Adrenal gland (tissue), 12 donors: ENCODE data around the gene CHST8. TPM values are rescaled to one million over a fixed set of nuclear protein-coding genes. Genes with fewer than 3 reads are reported as not detected.

Experiments used
- DNase-seq, 7 donors: peaks; one replicate each; pipeline ENCODE4 v3.0.0-alpha.2; 2019 to 2020
- H3K27ac ChIP-seq, 5 donors: fragments of 200-600 bp; sonication (generic) in 4 of 5; 1 replicate in 3 of 5; 2 replicates in 2 of 5; pipeline versions ENCODE4 v1.5.1 to v1.8.0; 2016 to 2020; ENCODE audit warnings: mild to moderate bottlenecking in 1 of 5
- H3K27me3 ChIP-seq: fragments of 200-600 bp; 2 replicates; pipeline ENCODE4 v1.8.0; 2021
- H3K36me3 ChIP-seq, 2 donors: fragments of 200-600 bp; replicated peaks in 1 of 2; 1 replicate in 1 of 2; 2 replicates in 1 of 2; pipeline versions ENCODE4 v1.5.1 to v1.8.0; 2018 to 2022
- H3K4me1 ChIP-seq, 2 donors: fragments of 200-600 bp; replicated peaks in 1 of 2; 1 replicate in 1 of 2; 2 replicates in 1 of 2; pipeline versions ENCODE4 v1.5.1 to v1.8.0; 2018 to 2021
- H3K4me3 ChIP-seq, 4 donors: fragments of 200-600 bp; sonication (generic) in 3 of 4; one replicate each; pipeline ENCODE4 v1.5.1; 2016 to 2018
- H3K9me3 ChIP-seq, 3 donors: fragments of 200-600 bp; sonication (generic) in 1 of 3; replicated peaks in 1 of 3; 1 replicate in 2 of 3; 2 replicates in 1 of 3; pipeline versions ENCODE4 v1.5.1 to v1.8.0; 2016 to 2021
- POLR2A ChIP-seq, 2 donors: fragments of 450-650 bp; IDR thresholded peaks; one replicate each; pipeline ENCODE4 v1.6.1; 2017; ENCODE audit warnings: antibody characterized with exemption in 2 of 2, mild to moderate bottlenecking in 2 of 2, moderate library complexity in 1 of 2
- WGBS, 4 donors: extraction: QIAGEN DNeasy Blood & Tissue Kit in 2 of 4; methylation state at CpG; one replicate each; pipeline versions ENCODE4 v1.1.5 to v1.1.7; 2013 to 2017; 5-methylcytosine and 5-hydroxymethylcytosine counted together
- intact Hi-C, 2 donors: fragments of 100-400 bp; cut with DNase I; formaldehyde crosslinking; loops; one replicate each; pipeline versions ENCODE4 v1.14.1 to v1.15.0; 2022 to 2023
- polyA plus RNA-seq, 3 donors: library from polyadenylated mRNA; stranded (reverse); fragments of 200-250 nt in 2 of 3; fragments of 350-450 nt in 1 of 3; fragmentation: Illumina TruSeq in 1 of 3; extraction: RNeasy Lipid Tissue Mini Kit (QIAGEN cat#74804) in 1 of 3; gene quantifications; one replicate each; pipeline ENCODE4 v1.2.3, GENCODE V29; 2013 to 2014
- total RNA-seq, 9 donors: library from RNA; depleted of rRNA in 4 of 9; stranded (reverse); fragments of >200 nt in 4 of 9; fragments of 120-200 nt in 1 of 9; fragmentation: NEBNext Ultra II Directional in 1 of 9; extraction: Animal tissue kit (Norgen Biotek cat#: 25700) in 1 of 9; gene quantifications; one replicate each; pipeline versions ENCODE4 v1.1.0 to v1.2.4, GENCODE V29; 2013 to 2023
- TF ChIP-seq, protein P1 (sequence below), 6 experiments: fragments of 450-650 bp in 4 of 6; fragments of 200-600 bp in 2 of 6; sonication (generic) in 1 of 6; IDR thresholded peaks; 1 replicate in 5 of 6; 2 replicates in 1 of 6; pipeline versions ENCODE4 v1.5.1 to v1.8.0; 2016 to 2021; ENCODE audit warnings: antibody characterized with exemption in 6 of 6, mild to moderate bottlenecking in 2 of 6, moderate library complexity in 1 of 6
- donor health status: healthy with polysubstance abuse.
- donor health status: Bipolar disorder and iron deficiency.
- donor health status: DM: yes; HTN: yes; CAD: no.
- donor health status: DM: no; HTN: no; CAD: no.
- donor health status: DM: no; HTN: no; CAD: no.
- donor health status: DM: yes; HTN: yes; CAD: no.

CHST8 gene
- total and polyA plus RNA-seq, 12 donors, result 0.06 to 1.9 (median 0.61) TPM; not detected in 4

DNA sequence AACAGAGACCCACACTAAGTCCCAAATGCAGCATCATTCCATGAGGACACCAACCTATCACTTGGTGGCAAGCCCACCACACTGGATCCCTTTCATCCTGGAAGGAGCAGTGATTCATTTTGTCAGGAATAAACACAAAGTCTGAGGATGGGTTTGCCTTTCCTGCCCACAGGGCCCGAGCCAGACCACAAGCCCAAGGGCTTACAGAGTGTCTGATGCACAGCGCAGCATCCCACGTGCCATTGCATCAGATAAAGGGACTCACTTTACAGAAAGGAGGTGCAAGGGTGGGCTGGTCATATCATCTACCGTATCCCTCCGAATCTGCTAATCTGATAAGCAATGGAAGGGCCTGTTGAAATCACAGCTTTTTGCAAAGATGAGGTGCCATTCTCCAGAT, 162.7 kb downstream of the CHST8 start:
- WGBS, 4 donors, result 69 to 90% (median 79%) methylated on average over 5 of the region's 5 CpGs
- TF ChIP-seq, protein P1, sequence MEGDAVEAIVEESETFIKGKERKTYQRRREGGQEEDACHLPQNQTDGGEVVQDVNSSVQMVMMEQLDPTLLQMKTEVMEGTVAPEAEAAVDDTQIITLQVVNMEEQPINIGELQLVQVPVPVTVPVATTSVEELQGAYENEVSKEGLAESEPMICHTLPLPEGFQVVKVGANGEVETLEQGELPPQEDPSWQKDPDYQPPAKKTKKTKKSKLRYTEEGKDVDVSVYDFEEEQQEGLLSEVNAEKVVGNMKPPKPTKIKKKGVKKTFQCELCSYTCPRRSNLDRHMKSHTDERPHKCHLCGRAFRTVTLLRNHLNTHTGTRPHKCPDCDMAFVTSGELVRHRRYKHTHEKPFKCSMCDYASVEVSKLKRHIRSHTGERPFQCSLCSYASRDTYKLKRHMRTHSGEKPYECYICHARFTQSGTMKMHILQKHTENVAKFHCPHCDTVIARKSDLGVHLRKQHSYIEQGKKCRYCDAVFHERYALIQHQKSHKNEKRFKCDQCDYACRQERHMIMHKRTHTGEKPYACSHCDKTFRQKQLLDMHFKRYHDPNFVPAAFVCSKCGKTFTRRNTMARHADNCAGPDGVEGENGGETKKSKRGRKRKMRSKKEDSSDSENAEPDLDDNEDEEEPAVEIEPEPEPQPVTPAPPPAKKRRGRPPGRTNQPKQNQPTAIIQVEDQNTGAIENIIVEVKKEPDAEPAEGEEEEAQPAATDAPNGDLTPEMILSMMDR (IDR thresholded peaks at IDR 0.05), result no peak
- no peak overlapping the region for H3K27ac ChIP-seq

DNA sequence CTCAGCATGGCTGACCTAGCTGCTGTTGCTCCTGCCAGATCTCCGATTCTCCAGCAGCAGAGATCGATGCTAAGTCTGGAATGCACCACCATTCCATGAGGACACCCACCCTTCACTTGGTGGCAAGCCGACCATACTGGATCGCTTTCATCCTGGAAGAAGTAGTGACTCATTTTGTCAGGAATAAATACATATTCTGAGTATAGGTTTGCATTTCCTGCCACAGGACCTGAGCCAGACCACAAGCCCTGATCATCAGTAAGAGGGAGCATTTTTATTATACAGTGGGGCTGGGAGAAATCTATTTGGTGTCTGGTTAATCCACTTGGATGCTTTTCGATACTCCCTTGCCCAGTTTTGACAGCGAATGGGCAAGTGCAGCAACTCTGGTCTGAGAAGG, 164.0 kb downstream of the CHST8 start:
- Histone ChIP-seq H3K9me3 (no peaks in the 10 kb centered on the region), H3K4me3 (no peak overlapping the region), H3K27ac (no peak overlapping the region), H3K4me1 (no peaks in the 10 kb centered on the region), H3K27me3 (no peaks in the 10 kb centered on the region), H3K36me3 (no peaks in the 10 kb centered on the region)
- intact Hi-C loops, result no loop called here
- WGBS, 4 donors, result 74 to 82% (median 78%) methylated on average over 6 of the region's 6 CpGs
- TF ChIP-seq POLR2A (IDR thresholded peaks at IDR 0.05), result no peak
- TF ChIP-seq, protein P1 (IDR thresholded peaks at IDR 0.05), result no peak
- DNase-seq, result no peak

More for the DNA sequence above, 162.7 kb downstream of the CHST8 start:
- intact Hi-C loops, result no loop called here
- no peak for DNase-seq
- Histone ChIP-seq H3K27me3 (no peaks in the 10 kb centered on the region), H3K9me3 (no peaks in the 10 kb centered on the region), H3K36me3 (no peaks in the 10 kb centered on the region), H3K4me1 (no peaks in the 10 kb centered on the region), H3K4me3 (no peak overlapping the region)

DNA sequence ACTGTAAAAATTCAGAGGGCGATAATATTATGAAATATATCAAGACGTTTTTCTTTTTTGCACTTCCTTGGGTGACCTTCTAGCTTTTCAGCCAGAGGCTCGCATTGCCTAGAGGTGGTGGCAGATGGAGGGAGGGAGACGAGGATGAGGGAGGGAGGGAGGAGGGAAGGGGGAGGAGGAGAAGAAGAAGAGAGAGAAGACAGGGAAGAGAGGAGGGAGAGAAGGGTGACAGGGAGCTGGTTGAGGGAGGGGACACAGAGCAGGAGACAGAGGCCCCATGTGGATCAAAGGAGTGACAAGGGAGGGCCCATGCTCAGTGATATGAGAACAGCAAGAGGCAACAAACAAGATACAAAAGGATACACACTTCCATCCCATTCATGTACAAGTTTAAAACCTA, 166.9 kb downstream of the CHST8 start:
- H3K27me3 ChIP-seq, result no peaks in the 10 kb centered on the region
- no peak overlapping the region for H3K4me3 ChIP-seq
- no peaks in the 10 kb centered on the region for H3K4me1 ChIP-seq
- H3K27ac ChIP-seq, result no peak overlapping the region
- H3K36me3 ChIP-seq, result no peaks in the 10 kb centered on the region
- WGBS, 4 donors, result 31 to 39% (median 36%) methylated on average over 4 of the region's 4 CpGs
- TF ChIP-seq POLR2A (IDR thresholded peaks at IDR 0.05), result no peak
- TF ChIP-seq, protein P1 (IDR thresholded peaks at IDR 0.05), result no peak
- no peak for DNase-seq
- intact Hi-C loops, result no loop called here
- H3K9me3 ChIP-seq, result no peaks in the 10 kb centered on the region

DNA sequence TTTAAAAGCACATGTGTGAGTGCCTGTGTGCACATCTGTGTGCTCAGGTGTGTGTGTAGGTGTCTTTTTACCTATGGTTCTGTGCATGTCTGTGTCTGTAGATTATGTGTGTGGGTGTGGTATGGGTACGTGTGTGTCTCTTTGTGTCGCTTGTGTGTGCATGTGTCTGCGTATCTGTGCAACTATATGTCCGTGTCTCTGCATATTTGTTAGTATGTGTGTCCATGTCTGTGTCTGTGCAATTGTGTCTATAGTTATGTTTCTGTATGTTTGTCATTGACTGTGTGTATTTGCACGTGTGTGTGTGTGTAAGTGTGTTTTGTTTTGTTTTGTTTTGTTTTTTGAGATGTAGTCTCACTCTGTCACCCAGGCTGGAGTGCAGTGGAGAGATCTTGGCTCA, 167.6 kb downstream of the CHST8 start:
- DNase-seq, result no peak
- no peak overlapping the region for H3K27ac ChIP-seq
- H3K27me3 ChIP-seq, result peaks cover 2% of the 10 kb centered on the region
- intact Hi-C loops, result no loop called here
- H3K4me1 ChIP-seq, result no peaks in the 10 kb centered on the region
- TF ChIP-seq, protein P1 (IDR thresholded peaks at IDR 0.05), result no peak
- TF ChIP-seq POLR2A (IDR thresholded peaks at IDR 0.05), result no peak
- no peaks in the 10 kb centered on the region for H3K9me3 ChIP-seq
- no peaks in the 10 kb centered on the region for H3K36me3 ChIP-seq
- WGBS, 4 donors, result 77 to 84% (median 81%) methylated on average over 5 of the region's 5 CpGs
- H3K4me3 ChIP-seq, result no peak overlapping the region
